ENCODE data around the gene SRMS. TPM values are rescaled to one million over a fixed set of nuclear protein-coding genes. Genes with fewer than 3 reads are reported as not detected.

Gene SRMS, protein sequence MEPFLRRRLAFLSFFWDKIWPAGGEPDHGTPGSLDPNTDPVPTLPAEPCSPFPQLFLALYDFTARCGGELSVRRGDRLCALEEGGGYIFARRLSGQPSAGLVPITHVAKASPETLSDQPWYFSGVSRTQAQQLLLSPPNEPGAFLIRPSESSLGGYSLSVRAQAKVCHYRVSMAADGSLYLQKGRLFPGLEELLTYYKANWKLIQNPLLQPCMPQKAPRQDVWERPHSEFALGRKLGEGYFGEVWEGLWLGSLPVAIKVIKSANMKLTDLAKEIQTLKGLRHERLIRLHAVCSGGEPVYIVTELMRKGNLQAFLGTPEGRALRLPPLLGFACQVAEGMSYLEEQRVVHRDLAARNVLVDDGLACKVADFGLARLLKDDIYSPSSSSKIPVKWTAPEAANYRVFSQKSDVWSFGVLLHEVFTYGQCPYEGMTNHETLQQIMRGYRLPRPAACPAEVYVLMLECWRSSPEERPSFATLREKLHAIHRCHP
- not detected for polyA plus RNA-seq (2013)

DNA sequence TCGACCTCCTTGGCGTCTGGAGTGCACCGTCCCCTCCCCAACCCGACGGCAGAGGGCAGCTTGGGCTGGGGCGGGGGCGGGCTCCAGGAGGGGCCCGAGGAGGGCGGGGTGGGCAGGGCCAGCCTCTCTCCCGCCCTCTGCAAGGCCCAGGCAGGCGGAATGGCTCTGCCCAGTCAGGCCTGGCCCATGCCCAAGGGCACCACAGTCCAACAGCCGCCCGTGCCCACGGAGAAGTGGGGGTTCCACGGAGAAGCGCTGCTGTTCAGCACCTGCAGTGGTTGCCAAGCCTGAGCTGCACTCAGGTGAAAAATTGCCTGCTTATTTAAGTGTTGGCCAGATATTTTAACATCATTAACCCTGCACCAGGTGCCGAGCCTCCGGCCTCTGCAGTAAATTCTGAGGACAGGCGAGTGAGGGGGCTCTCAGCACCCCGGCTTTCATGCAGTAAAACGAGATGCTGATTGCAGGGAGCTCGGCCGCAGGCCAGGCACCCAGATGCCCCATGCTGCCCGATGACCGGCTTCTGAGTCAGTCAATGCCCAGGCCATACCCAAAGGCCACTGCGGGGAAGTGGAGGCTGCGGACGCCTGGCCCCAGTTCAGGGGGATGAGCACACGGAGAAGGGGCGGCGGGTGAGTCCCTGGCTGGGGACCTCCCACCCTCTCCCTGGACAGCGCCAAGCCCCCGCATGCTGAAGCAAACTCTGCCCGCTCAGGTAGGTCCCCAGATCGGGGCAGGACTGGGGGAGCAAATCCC is at the start of gene SRMS:
SRMS (minus strand) TSS at position 25 of the 756 bp plus-strand sequence. CDS start 286 bp downstream, outside the sequence.
- 72% methylated on average over 18 of the region's 35 CpGs for WGBS (ENCODE audit: insufficient coverage)
- Histone ChIP-seq H3K36me3 (ENCODE audit: control insufficient read depth in 4 of 4, insufficient read depth in 4 of 4, low read length in 3 of 4) (no peaks in the 10 kb centered on the region), H3K27me3 (replicated peaks in 2 of 5; ENCODE audit: control insufficient read depth in 4 of 5, insufficient read depth in 5 of 5, low read length in 4 of 5) (peaks cover 0 to 32% (median 7%) of the 10 kb centered on the region in 5 experiments), H3K9me3 (ENCODE audit: control extremely low read depth in 1 of 5, control insufficient read depth in 4 of 5, insufficient read depth in 2 of 5, low read depth in 1 of 5, low read length in 4 of 5) (no peaks in the 10 kb centered on the region), H3K4me1 (ENCODE audit: control extremely low read depth in 1 of 4, control insufficient read depth in 4 of 4, insufficient read depth in 4 of 4, low read length in 3 of 4) (peaks cover 0 to 11% (median 8%) of the 10 kb centered on the region in 4 experiments), H3K27ac (ENCODE audit: insufficient read depth in 1 of 2, low read depth in 1 of 2, low read length in 2 of 2, poor library complexity in 1 of 2, severe bottlenecking in 2 of 2) (no peak within 1 kb of the TSS), H3K4me3 (ENCODE audit: control insufficient read depth in 1 of 7, extremely low read depth in 1 of 7, insufficient read depth in 4 of 7, low read depth in 2 of 7, low read length in 6 of 7) (no peak within 1 kb of the TSS)
- POLR2A ChIA-PET, result no interaction called here
- DNase-seq, result no peak
- CTCF ChIA-PET, result interaction anchor here (2.3 kb wide), 1 partner anchor 10 kb away, joined by 9 read pairs; the partner anchor contains the start of gene PTK6

DNA sequence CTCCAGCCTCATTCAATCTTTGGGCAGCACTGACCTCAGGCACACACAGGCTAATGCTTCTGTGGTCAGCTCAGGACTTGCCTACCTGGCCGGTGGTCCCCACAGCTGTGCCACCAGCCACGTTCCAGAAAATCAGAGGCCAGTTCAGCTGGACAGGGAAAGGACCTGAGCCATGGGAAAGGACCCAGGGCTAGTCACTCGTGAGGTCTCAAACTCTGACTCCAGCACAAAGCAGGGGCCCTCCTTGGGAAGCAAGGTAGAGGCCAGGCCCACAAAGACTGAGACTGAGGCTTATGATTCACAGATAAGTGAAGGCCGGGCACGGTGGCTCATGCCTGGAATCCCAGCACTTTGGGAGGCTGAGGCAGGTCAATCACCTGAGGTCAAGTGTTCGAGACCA is 48.9 kb upstream of the SRMS start:
- H3K4me1 ChIP-seq (ENCODE audit: control extremely low read depth in 1 of 4, control insufficient read depth in 4 of 4, insufficient read depth in 4 of 4, low read length in 3 of 4), result no peaks in the 10 kb centered on the region
- H3K36me3 ChIP-seq (ENCODE audit: control insufficient read depth in 4 of 4, insufficient read depth in 4 of 4, low read length in 3 of 4), result peaks cover 11 to 66% (median 44%) of the 10 kb centered on the region in 4 experiments
- ChIA-PET CTCF (interaction anchor here (1.2 kb wide), 1 partner anchor 21 kb away, joined by 3 read pairs; no protein-coding TSS in a partner anchor), POLR2A (no interaction called here)
- no peak overlapping the region for H3K4me3 ChIP-seq (ENCODE audit: control insufficient read depth in 1 of 7, extremely low read depth in 1 of 7, insufficient read depth in 4 of 7, low read depth in 2 of 7, low read length in 6 of 7)
- no peaks in the 10 kb centered on the region for H3K27me3 ChIP-seq (replicated peaks in 2 of 5; ENCODE audit: control insufficient read depth in 4 of 5, insufficient read depth in 5 of 5, low read length in 4 of 5)
- DNase-seq, result no peak
- 97% methylated on average over 6 of the region's 6 CpGs for WGBS (ENCODE audit: insufficient coverage)
- no peak overlapping the region for H3K27ac ChIP-seq (ENCODE audit: insufficient read depth in 1 of 2, low read depth in 1 of 2, low read length in 2 of 2, poor library complexity in 1 of 2, severe bottlenecking in 2 of 2)
- H3K9me3 ChIP-seq (ENCODE audit: control extremely low read depth in 1 of 5, control insufficient read depth in 4 of 5, insufficient read depth in 2 of 5, low read depth in 1 of 5, low read length in 4 of 5), result no peaks in the 10 kb centered on the region

DNA sequence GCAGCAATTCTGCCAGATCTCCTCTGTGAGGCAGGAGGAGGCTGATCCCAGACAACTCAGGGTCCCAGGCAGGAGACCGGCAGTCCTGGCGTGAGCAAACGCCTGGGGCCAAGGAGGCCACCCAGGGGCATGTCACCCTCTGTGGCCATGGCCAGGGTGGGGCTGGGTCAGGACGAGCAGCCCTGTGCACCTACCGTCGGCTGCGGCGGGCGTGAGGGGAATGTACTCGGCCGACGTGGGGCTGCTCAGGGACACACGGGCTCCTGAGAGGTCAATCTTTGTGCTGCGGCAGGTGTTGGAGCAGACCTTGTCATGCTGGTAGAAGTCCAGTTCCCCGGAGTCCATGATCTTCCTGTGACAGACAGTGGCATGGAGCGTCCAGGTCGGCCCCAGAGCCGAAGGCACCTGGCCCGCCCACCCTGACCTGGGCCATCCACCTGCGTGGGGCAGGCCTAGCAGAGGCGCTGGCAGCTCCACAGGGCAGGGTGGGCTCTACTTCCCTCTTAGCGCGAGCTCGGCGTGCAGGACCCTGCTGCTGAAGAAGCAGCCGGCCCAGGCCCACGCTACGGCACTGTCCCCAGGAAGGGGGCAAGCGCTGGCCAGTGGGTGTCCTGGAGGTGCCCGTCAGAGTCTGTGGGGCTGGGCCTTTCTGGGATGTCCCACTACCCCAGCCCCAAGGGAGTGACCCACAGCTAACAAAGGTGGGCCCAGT is 48.0 kb upstream of the SRMS start:
- Histone ChIP-seq H3K27ac (ENCODE audit: insufficient read depth in 1 of 2, low read depth in 1 of 2, low read length in 2 of 2, poor library complexity in 1 of 2, severe bottlenecking in 2 of 2) (no peak overlapping the region), H3K4me3 (ENCODE audit: control insufficient read depth in 1 of 7, extremely low read depth in 1 of 7, insufficient read depth in 4 of 7, low read depth in 2 of 7, low read length in 6 of 7) (no peak overlapping the region), H3K36me3 (ENCODE audit: control insufficient read depth in 4 of 4, insufficient read depth in 4 of 4, low read length in 3 of 4) (peaks cover 5 to 66% (median 40%) of the 10 kb centered on the region in 4 experiments), H3K9me3 (ENCODE audit: control extremely low read depth in 1 of 5, control insufficient read depth in 4 of 5, insufficient read depth in 2 of 5, low read depth in 1 of 5, low read length in 4 of 5) (no peaks in the 10 kb centered on the region), H3K4me1 (ENCODE audit: control extremely low read depth in 1 of 4, control insufficient read depth in 4 of 4, insufficient read depth in 4 of 4, low read length in 3 of 4) (no peaks in the 10 kb centered on the region), H3K27me3 (replicated peaks in 2 of 5; ENCODE audit: control insufficient read depth in 4 of 5, insufficient read depth in 5 of 5, low read length in 4 of 5) (no peaks in the 10 kb centered on the region)
- ChIA-PET POLR2A (no interaction called here), CTCF (no interaction called here)
- no peak for DNase-seq
- 97% methylated on average over 25 of the region's 30 CpGs for WGBS (ENCODE audit: insufficient coverage)

DNA sequence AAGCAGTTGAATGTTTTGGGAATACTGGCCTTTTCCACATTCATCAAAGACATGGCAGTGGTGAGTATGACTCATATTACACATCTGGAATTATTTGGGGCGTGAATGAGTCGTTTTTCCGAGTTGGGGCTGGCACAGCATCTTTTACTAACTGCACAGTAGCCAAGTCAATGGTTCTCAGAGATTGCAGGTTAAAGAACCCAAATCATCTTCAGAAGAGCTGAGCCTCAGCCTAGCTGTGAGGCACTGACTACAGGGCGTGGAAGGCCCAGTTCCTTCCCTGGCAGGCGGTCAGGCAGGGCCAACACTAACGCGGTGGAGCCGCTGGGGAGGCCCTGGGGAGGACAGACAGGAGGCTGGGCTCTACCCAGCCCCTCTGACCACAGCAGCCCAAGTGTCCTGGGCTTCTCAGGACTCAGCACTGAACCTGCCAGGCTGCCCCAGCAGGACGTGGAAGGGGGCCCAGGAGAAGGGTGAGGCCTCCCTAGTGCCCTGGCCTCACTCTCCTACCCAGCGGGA is 46.6 kb upstream of the SRMS start:
- CTCF ChIA-PET, result interaction anchor here (1.0 to 1.4 kb wide), 2 partner anchors 11 to 13 kb away, joined by 3 read pairs; no protein-coding TSS in a partner anchor
- WGBS (ENCODE audit: insufficient coverage), result 90% methylated on average over 10 of the region's 10 CpGs
- Histone ChIP-seq H3K4me3 (ENCODE audit: control insufficient read depth in 1 of 7, extremely low read depth in 1 of 7, insufficient read depth in 4 of 7, low read depth in 2 of 7, low read length in 6 of 7) (no peak overlapping the region), H3K27ac (ENCODE audit: insufficient read depth in 1 of 2, low read depth in 1 of 2, low read length in 2 of 2, poor library complexity in 1 of 2, severe bottlenecking in 2 of 2) (no peak overlapping the region), H3K36me3 (ENCODE audit: control insufficient read depth in 4 of 4, insufficient read depth in 4 of 4, low read length in 3 of 4) (peaks cover 0 to 69% (median 45%) of the 10 kb centered on the region in 4 experiments), H3K4me1 (ENCODE audit: control extremely low read depth in 1 of 4, control insufficient read depth in 4 of 4, insufficient read depth in 4 of 4, low read length in 3 of 4) (no peaks in the 10 kb centered on the region), H3K9me3 (ENCODE audit: control extremely low read depth in 1 of 5, control insufficient read depth in 4 of 5, insufficient read depth in 2 of 5, low read depth in 1 of 5, low read length in 4 of 5) (no peaks in the 10 kb centered on the region), H3K27me3 (replicated peaks in 2 of 5; ENCODE audit: control insufficient read depth in 4 of 5, insufficient read depth in 5 of 5, low read length in 4 of 5) (no peaks in the 10 kb centered on the region)
- POLR2A ChIA-PET, result no interaction called here
- no peak for DNase-seq

DNA sequence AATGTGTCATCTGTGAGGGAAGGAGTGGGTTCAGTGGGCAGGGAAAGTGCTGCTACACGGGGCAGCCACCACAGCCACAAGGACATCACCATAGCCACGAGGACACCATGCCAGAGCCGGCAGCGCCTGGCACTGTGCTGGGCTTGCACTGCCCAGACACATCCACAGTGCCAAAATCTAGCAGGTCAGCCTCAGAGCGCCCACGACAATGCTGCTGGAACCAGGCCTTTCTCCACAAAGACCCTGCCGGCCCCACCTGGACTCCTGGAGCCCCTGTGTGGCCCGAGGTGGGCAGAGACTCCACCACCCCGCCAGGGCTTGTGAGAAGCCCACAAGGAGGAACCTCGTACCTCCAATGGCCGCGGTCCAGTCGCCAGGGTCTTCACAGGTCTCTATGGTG is 45.1 kb upstream of the SRMS start:
- Histone ChIP-seq H3K9me3 (ENCODE audit: control extremely low read depth in 1 of 5, control insufficient read depth in 4 of 5, insufficient read depth in 2 of 5, low read depth in 1 of 5, low read length in 4 of 5) (no peaks in the 10 kb centered on the region), H3K4me1 (ENCODE audit: control extremely low read depth in 1 of 4, control insufficient read depth in 4 of 4, insufficient read depth in 4 of 4, low read length in 3 of 4) (peaks cover 0 to 14% (median 13%) of the 10 kb centered on the region in 4 experiments), H3K27me3 (replicated peaks in 2 of 5; ENCODE audit: control insufficient read depth in 4 of 5, insufficient read depth in 5 of 5, low read length in 4 of 5) (no peaks in the 10 kb centered on the region), H3K27ac (ENCODE audit: insufficient read depth in 1 of 2, low read depth in 1 of 2, low read length in 2 of 2, poor library complexity in 1 of 2, severe bottlenecking in 2 of 2) (no peak overlapping the region), H3K36me3 (ENCODE audit: control insufficient read depth in 4 of 4, insufficient read depth in 4 of 4, low read length in 3 of 4) (peaks cover 0 to 55% (median 38%) of the 10 kb centered on the region in 4 experiments), H3K4me3 (ENCODE audit: control insufficient read depth in 1 of 7, extremely low read depth in 1 of 7, insufficient read depth in 4 of 7, low read depth in 2 of 7, low read length in 6 of 7) (no peak overlapping the region)
- DNase-seq, result no peak
- ChIA-PET POLR2A (no interaction called here), CTCF (no interaction called here)
- WGBS (ENCODE audit: insufficient coverage), result 97% methylated on average over 13 of the region's 13 CpGs

DNA sequence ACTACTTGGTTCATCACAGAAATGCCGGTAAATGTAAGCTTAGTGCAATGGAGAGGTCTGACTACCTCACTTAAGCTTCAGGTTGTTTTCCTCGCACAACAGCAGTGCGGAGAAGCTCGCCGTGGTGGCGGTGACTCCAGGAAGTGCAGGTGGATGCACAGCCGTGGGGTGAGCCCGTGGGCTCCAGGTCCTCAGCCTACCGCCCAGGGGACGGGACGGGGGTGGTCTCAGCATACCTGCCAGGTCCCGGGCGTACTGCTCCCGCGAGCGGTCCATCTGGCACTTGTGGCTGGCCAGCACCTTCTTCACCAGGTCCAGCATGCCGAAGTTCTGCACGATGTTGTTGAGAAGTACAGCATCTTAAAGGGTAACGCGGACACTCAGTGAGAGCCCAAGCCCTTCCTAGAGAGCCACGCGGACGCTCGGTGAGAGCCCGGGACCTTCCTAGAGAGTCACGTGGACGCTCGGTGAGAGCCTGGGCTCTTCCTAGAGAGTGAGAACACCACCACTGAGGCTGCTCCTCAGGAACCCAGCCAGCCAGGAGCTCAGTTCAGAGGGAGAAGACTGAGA is 44.3 kb upstream of the SRMS start:
- POLR2A ChIA-PET, result no interaction called here
- H3K27me3 ChIP-seq (replicated peaks in 2 of 5; ENCODE audit: control insufficient read depth in 4 of 5, insufficient read depth in 5 of 5, low read length in 4 of 5), result no peaks in the 10 kb centered on the region
- WGBS (ENCODE audit: insufficient coverage), result 97% methylated on average over 27 of the region's 28 CpGs
- DNase-seq, result no peak
- H3K9me3 ChIP-seq (ENCODE audit: control extremely low read depth in 1 of 5, control insufficient read depth in 4 of 5, insufficient read depth in 2 of 5, low read depth in 1 of 5, low read length in 4 of 5), result no peaks in the 10 kb centered on the region
- H3K4me3 ChIP-seq (ENCODE audit: control insufficient read depth in 1 of 7, extremely low read depth in 1 of 7, insufficient read depth in 4 of 7, low read depth in 2 of 7, low read length in 6 of 7), result no peak overlapping the region
- H3K27ac ChIP-seq (ENCODE audit: insufficient read depth in 1 of 2, low read depth in 1 of 2, low read length in 2 of 2, poor library complexity in 1 of 2, severe bottlenecking in 2 of 2), result no peak overlapping the region
- peaks cover 0 to 52% (median 34%) of the 10 kb centered on the region in 4 experiments for H3K36me3 ChIP-seq (ENCODE audit: control insufficient read depth in 4 of 4, insufficient read depth in 4 of 4, low read length in 3 of 4)
- CTCF ChIA-PET, result no interaction called here
- peaks cover 0 to 22% (median 21%) of the 10 kb centered on the region in 4 experiments for H3K4me1 ChIP-seq (ENCODE audit: control extremely low read depth in 1 of 4, control insufficient read depth in 4 of 4, insufficient read depth in 4 of 4, low read length in 3 of 4)

Measured in common myeloid progenitor, CD34-positive (primary cell).